Tibial artery (tissue), 4 donors: ENCODE measurements around the gene TXNL1.

Experiments
- DNase-seq, 2 donors: peaks; one replicate each; pipeline ENCODE4 v3.0.0-alpha.2; 2019
- H3K27ac ChIP-seq, 2 donors: fragments of 200-600 bp; sonication (generic) in 1 of 2; 1 replicate in 1 of 2; 2 replicates in 1 of 2; pipeline ENCODE4 v1.5.1; 2018 to 2019; ENCODE audit warnings: mild to moderate bottlenecking in 1 of 2
- H3K27me3 ChIP-seq, 2 donors: fragments of 200-600 bp; sonication (generic) in 1 of 2; one replicate each; pipeline versions ENCODE4 v1.5.1 to v1.6.0; 2016 to 2019
- H3K36me3 ChIP-seq, 3 donors: fragments of 200-600 bp; sonication (generic) in 2 of 3; one replicate each; pipeline ENCODE4 v1.5.1; 2016 to 2019; ENCODE audit warnings: mild to moderate bottlenecking in 2 of 3
- H3K4me1 ChIP-seq, 4 donors: fragments of 200-600 bp; sonication (generic) in 2 of 4; 1 replicate in 3 of 4; 2 replicates in 1 of 4; pipeline ENCODE4 v1.5.1; 2016 to 2019
- H3K4me3 ChIP-seq, 2 donors: fragments of 200-600 bp; sonication (generic) in 1 of 2; 1 replicate in 1 of 2; 2 replicates in 1 of 2; pipeline ENCODE4 v1.5.1; 2018 to 2019; ENCODE audit warnings: mild to moderate bottlenecking in 2 of 2
- H3K9me3 ChIP-seq, 3 donors: fragments of 200-600 bp; sonication (generic) in 1 of 3; one replicate each; pipeline ENCODE4 v1.5.1; 2016 to 2019
- CTCF ChIP-seq, 2 experiments: fragments of 200-600 bp in 1 of 2; fragments of 450-650 bp in 1 of 2; IDR thresholded peaks; one replicate each; pipeline ENCODE4 v1.5.1; 2017 to 2019; ENCODE audit warnings: antibody characterized with exemption in 2 of 2, mild to moderate bottlenecking in 1 of 2, moderate library complexity in 1 of 2
- intact Hi-C: fragments of 100-400 bp; cut with DNase I; formaldehyde crosslinking; loops from one replicate; pipeline ENCODE4 v1.15.0; 2023; ENCODE audit warnings: low total_unique reads

TXNL1 gene

DNA sequence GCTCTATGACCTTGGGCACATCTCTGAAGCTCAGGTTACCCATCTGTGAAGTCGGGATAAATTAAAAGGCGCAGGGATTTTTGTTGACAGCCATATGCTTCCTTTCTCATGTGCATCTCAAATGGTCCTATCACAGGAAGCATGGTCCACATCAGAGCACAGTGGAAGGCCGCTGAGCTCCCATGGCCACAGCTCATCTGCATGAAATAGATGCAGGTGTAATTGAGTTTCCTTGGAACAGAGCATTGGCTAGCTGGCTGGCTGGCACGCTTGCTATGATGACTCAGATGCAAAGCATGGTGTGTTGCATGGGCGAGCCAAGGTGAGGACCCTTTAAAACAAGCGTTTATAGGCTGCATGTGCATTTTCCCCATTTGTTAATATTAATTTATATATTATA is 79.3 kb downstream of the TXNL1 start:
- Histone ChIP-seq H3K4me3 (no peak overlapping the region), H3K36me3 (no peaks in the 10 kb centered on the region), H3K27me3 (no peaks in the 10 kb centered on the region), H3K27ac (no peak overlapping the region), H3K9me3 (no peaks in the 10 kb centered on the region), H3K4me1 (no peaks in the 10 kb centered on the region)
- no peak for DNase-seq
- no peak for TF ChIP-seq CTCF (IDR thresholded peaks at IDR 0.05)
- intact Hi-C loops, result no loop called here

DNA sequence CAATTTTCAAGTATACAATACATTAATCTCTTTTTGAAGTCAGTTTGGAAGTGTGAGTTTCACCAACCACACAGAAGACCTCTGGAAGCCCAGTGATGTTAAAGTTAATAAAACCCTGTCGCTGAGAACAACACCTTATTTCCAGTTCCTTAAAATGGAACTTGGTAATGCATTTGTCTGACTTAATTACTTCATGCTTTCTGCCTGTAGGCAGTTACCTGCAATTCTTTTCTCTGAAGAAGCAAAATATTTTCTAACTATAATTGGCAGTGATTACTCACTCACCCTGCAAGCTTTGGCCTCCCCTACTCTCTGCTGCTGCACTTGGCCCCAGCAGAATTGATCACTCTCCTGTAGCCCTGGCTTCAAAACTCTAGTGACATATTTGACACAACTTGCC is 81.5 kb downstream of the TXNL1 start:
- Histone ChIP-seq H3K9me3 (no peaks in the 10 kb centered on the region), H3K27ac (no peak overlapping the region), H3K36me3 (no peaks in the 10 kb centered on the region), H3K4me1 (no peaks in the 10 kb centered on the region), H3K27me3 (no peaks in the 10 kb centered on the region), H3K4me3 (no peak overlapping the region)
- no peak for TF ChIP-seq CTCF (IDR thresholded peaks at IDR 0.05)
- no peak for DNase-seq
- intact Hi-C loops, result no loop called here

- intact Hi-C loops, result no loop called here
- DNase-seq, result no peak
- no peaks in the 10 kb centered on the region for H3K4me1 ChIP-seq
- H3K27ac ChIP-seq, result no peak overlapping the region
- H3K4me3 ChIP-seq, result no peak overlapping the region
- no peaks in the 10 kb centered on the region for H3K27me3 ChIP-seq
- no peaks in the 10 kb centered on the region for H3K36me3 ChIP-seq
- H3K9me3 ChIP-seq, result no peaks in the 10 kb centered on the region
- no peak for TF ChIP-seq CTCF (IDR thresholded peaks at IDR 0.05)
Observed at GRCh38 chr18:56550121-56550520, 88.3 kb downstream of the TXNL1 start.
